OCI-LY1 (cell line): Measurements from ENCODE around the gene MARK4.
A peak's percentile ranks its signal among the peaks of the same experiment; 100 is the strongest.

ENCODE experiments used
- H2AFZ ChIP-seq: fragments of 200-600 bp; sonication (generic), shearing (Covaris generic); 2 replicates; pipeline ENCODE4 v1.6.0; 2014; ENCODE audit warnings: antibody characterized with exemption, mild to moderate bottlenecking, low read length
- H3F3A ChIP-seq: fragments of 200-600 bp; sonication (generic), shearing (Covaris generic); 2 replicates; pipeline ENCODE4 v1.6.0; 2014; ENCODE audit warnings: mild to moderate bottlenecking, antibody characterized with exemption, low read length, moderate library complexity; ENCODE audit not compliant: insufficient read depth
- H3K27ac ChIP-seq: fragments of 200-600 bp; sonication (generic); 2 replicates; pipeline ENCODE4 v1.5.1; 2014; ENCODE audit warnings: low read length, mixed run types, mild to moderate bottlenecking, low read depth; ENCODE audit not compliant: poor library complexity, severe bottlenecking
- H3K27me3 ChIP-seq: fragments of 200-600 bp; sonication (generic); 2 replicates; pipeline ENCODE4 v1.6.0; 2014; ENCODE audit warnings: antibody characterized with exemption, mild to moderate bottlenecking, low read length, moderate library complexity; ENCODE audit not compliant: insufficient read depth
- H3K36me3 ChIP-seq: fragments of 200-600 bp; sonication (generic); 2 replicates; pipeline ENCODE4 v1.6.1; 2014; ENCODE audit warnings: mild to moderate bottlenecking, antibody characterized with exemption, low read length, moderate library complexity, mixed read lengths; ENCODE audit not compliant: insufficient read depth
- H3K4me1 ChIP-seq: fragments of 200-600 bp; sonication (generic); 2 replicates; pipeline ENCODE4 v1.5.1; 2014; ENCODE audit warnings: mild to moderate bottlenecking, low read length, moderate library complexity; ENCODE audit not compliant: insufficient read depth, severe bottlenecking
- H3K4me2 ChIP-seq: fragments of 200-600 bp; sonication (generic), shearing (Covaris generic); 2 replicates; pipeline ENCODE4 v1.6.1; 2014; ENCODE audit warnings: low read length
- H3K4me3 ChIP-seq: fragments of 200-600 bp; sonication (generic); 2 replicates; pipeline ENCODE4 v1.5.1; 2014; ENCODE audit warnings: low read length, low read depth, mild to moderate bottlenecking, mixed read lengths; ENCODE audit not compliant: poor library complexity, severe bottlenecking
- H3K79me2 ChIP-seq: fragments of 200-600 bp; shearing (Covaris generic); 2 replicates; pipeline ENCODE4 v1.6.1; 2016; ENCODE audit warnings: mixed run types, low read length, mixed read lengths; ENCODE audit not compliant: insufficient read depth
- H3K9ac ChIP-seq: fragments of 200-600 bp; sonication (generic), shearing (Covaris generic); 2 replicates; pipeline ENCODE4 v1.6.1; 2014; ENCODE audit warnings: mild to moderate bottlenecking, low read length, mixed read lengths
- H3K9me2 ChIP-seq: fragments of 200-600 bp; sonication (generic), shearing (Covaris generic); 2 replicates; pipeline ENCODE4 v1.6.1; 2014; ENCODE audit warnings: low read depth, mild to moderate bottlenecking, low read length, mixed read lengths
- H3K9me3 ChIP-seq: fragments of 200-600 bp; shearing (Covaris generic); 2 replicates; pipeline ENCODE4 v1.6.1; 2014; ENCODE audit warnings: low read length, mixed read lengths
- H4K20me1 ChIP-seq: fragments of 200-600 bp; sonication (generic), shearing (Covaris generic); 2 replicates; pipeline ENCODE4 v1.6.0; 2016; ENCODE audit warnings: mild to moderate bottlenecking, low read length; ENCODE audit not compliant: insufficient read depth
- CTCF ChIP-seq: fragments of 200-600 bp; sonication (generic), shearing (Covaris generic); IDR thresholded peaks from 2 replicates; pipeline ENCODE4 v1.5.1; 2017; ENCODE audit warnings: mild to moderate bottlenecking, antibody characterized with exemption, low read length, moderate library complexity, mixed read lengths
- EZH2 ChIP-seq: fragments of 200-600 bp; sonication (generic), shearing (Covaris generic); IDR thresholded peaks from 2 replicates; pipeline ENCODE4 v1.8.0; 2017; ENCODE audit warnings: borderline replicate concordance, mixed run types, mild to moderate bottlenecking, antibody characterized with exemption, low read length, moderate library complexity, mixed read lengths

Gene MARK4

DNA sequence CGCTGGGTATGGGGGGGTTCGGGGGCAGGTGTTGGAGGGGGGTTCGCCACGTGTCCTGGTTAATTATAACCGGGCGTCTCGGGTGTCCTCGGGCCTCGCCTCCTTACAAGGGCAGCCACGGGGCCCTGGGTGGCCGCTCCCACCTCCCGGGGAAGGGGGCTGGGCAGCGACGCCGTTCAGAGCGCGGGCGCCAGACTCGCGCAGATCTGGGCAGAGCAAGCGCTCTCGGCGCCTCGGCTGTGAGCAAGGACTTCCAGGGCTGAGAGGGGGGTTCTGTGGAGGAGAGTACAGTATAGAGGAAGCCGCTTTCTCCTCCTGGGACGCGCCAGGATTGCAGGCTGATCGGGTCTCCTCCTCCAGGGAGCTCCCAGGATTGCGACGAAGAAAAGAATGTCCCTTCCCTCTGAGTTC lies 72.6 kb downstream of the MARK4 start:
- Histone ChIP-seq H3K4me1 (peaks cover 14% of the 10 kb centered on the region), H3F3A (no peaks in the 10 kb centered on the region), H3K9me3 (no peaks in the 10 kb centered on the region), H3K9me2 (no peaks in the 10 kb centered on the region), H2AFZ (no peak overlapping the region), H3K9ac (no peak overlapping the region), H3K27me3 (peaks cover 15% of the 10 kb centered on the region; the same call in 1 of the 2 replicates), H3K27ac (no peak overlapping the region), H4K20me1 (no peaks in the 10 kb centered on the region), H3K36me3 (no peaks in the 10 kb centered on the region), H3K4me3 (no peak overlapping the region), H3K4me2 (peak overlapping the region; percentile 26; the same call in 1 of the 2 replicates), H3K79me2 (no peaks in the 10 kb centered on the region)
- TF ChIP-seq CTCF (no peak), EZH2 (no peak)

- Histone ChIP-seq H3K27me3 (peaks cover 15% of the 10 kb centered on the region; the same call in 1 of the 2 replicates), H3K9me3 (no peaks in the 10 kb centered on the region), H3K9me2 (no peaks in the 10 kb centered on the region), H3K4me3 (no peak overlapping the region), H2AFZ (no peak overlapping the region), H3F3A (no peaks in the 10 kb centered on the region), H3K9ac (no peak overlapping the region), H3K79me2 (no peaks in the 10 kb centered on the region), H3K4me1 (peaks cover 14% of the 10 kb centered on the region), H4K20me1 (no peaks in the 10 kb centered on the region), H3K36me3 (no peaks in the 10 kb centered on the region), H3K27ac (no peak overlapping the region), H3K4me2 (no peak overlapping the region)
- no peak for TF ChIP-seq CTCF
- no peak for TF ChIP-seq EZH2
These were observed 73.4 kb downstream of the MARK4 start for GRCh38 chr19:45324349-45324907.

DNA sequence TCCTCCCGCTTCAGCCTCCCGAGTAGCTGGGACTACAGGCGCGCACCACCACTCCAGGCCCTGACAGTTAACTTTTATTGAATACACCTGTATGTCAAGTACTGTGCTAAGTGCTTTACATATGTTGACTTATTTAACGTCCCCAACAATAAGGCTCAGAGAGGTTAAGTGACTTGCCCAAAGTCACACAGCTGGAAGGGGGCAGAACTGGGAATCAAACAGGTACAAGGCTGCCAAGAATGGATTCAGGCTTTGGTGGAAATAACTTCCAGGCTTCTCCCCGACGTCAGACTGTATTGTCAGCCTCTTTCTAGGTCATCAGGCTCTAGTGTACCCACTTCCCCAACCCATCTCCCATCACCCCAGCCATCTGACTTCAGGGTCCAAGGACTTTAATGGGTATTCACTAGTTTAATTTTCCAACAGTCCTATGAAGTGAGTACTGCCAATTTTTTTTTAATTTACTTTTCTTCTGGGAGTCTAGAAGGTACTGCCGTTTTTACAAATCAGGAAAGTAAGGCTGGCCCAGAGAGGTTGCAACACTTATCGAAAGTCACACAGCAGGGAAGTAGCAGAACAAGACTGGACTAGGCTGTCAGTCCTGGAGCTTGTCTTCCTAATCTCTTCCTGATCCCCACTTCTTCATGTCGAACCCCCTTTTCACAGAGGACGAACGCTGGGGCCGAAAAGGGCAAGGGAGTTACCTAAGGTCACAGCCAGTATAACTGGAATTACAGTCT lies 76.5 kb downstream of the MARK4 start:
- peaks cover 15% of the 10 kb centered on the region; the same call in 1 of the 2 replicates for H3K27me3 ChIP-seq

More for the DNA sequence above, 76.5 kb downstream of the MARK4 start:
- no peaks in the 10 kb centered on the region for H3K9me2 ChIP-seq
- no peaks in the 10 kb centered on the region for H3F3A ChIP-seq
- no peaks in the 10 kb centered on the region for H3K79me2 ChIP-seq
- no peak overlapping the region for H2AFZ ChIP-seq
- H3K4me3 ChIP-seq = no peak overlapping the region
- H3K27ac ChIP-seq = no peak overlapping the region
- no peaks in the 10 kb centered on the region for H3K9me3 ChIP-seq
- H3K36me3 ChIP-seq = no peaks in the 10 kb centered on the region
- no peaks in the 10 kb centered on the region for H4K20me1 ChIP-seq
- TF ChIP-seq EZH2 = no peak
- no peak for TF ChIP-seq CTCF
- H3K4me2 ChIP-seq = no peak overlapping the region
- H3K4me1 ChIP-seq = peaks cover 14% of the 10 kb centered on the region
- H3K9ac ChIP-seq = no peak overlapping the region
